B cell (primary cell): ENCODE results near the gene KCNJ14. TPM values are rescaled to one million over a fixed set of nuclear protein-coding genes. Genes with fewer than 3 reads are reported as not detected.

ENCODE experiments used
- ATAC-seq: fragments of 200-7000 bp; cut with Tn5 transposase; one replicate; pipeline ENCODE4 v1.10.0; 2021; ENCODE audit warnings: low read depth, mild to moderate bottlenecking, moderate number of reproducible peaks, moderate library complexity
- CTCF ChIA-PET: fragments of 350-600 bp; sonication (Branson Sonifier 250); formaldehyde crosslinking; loops from one replicate; lab custom pipeline; 2021; ENCODE audit warnings: antibody characterized with exemption, inconsistent platforms; lab: Charles Lee
- POLR2A ChIA-PET: fragments of 350-600 bp; sonication (Branson Sonifier 250); formaldehyde crosslinking; loops from one replicate; lab custom pipeline; 2021; ENCODE audit warnings: antibody characterized with exemption; lab: Charles Lee
- DNase-seq: peaks from one replicate; pipeline ENCODE4 v3.0.0; 2013
- H2AFZ ChIP-seq: 2 replicates; pipeline ENCODE4 v1.6.1; 2012; ENCODE audit warnings: mild to moderate bottlenecking, low read depth, low read length; ENCODE audit not compliant: insufficient read depth, poor library complexity, severe bottlenecking
- H3K27ac ChIP-seq, 2 donors: 1 replicate in 1 of 2; 2 replicates in 1 of 2; pipeline ENCODE4 v1.5.1; 2012 to 2013; ENCODE audit warnings: low read length in 2 of 2, mild to moderate bottlenecking in 2 of 2, moderate library complexity in 1 of 2
- H3K27me3 ChIP-seq, 4 experiments: fragments of 200-600 bp in 1 of 4; sonication (generic) in 1 of 4; replicated peaks in 1 of 4; 1 replicate in 2 of 4; 2 replicates in 2 of 4; pipeline versions ENCODE4 v1.6.1 to v1.7.0; 2013 to 2016; ENCODE audit warnings: low read length in 3 of 4, mild to moderate bottlenecking in 2 of 4, mixed read lengths in 1 of 4, moderate library complexity in 1 of 4; ENCODE audit not compliant: insufficient read depth in 4 of 4, control insufficient read depth in 3 of 4; ENCODE audit errors: control extremely low read depth in 1 of 4
- H3K36me3 ChIP-seq, 2 experiments: replicated peaks in 1 of 2; 1 replicate in 1 of 2; 2 replicates in 1 of 2; pipeline versions ENCODE4 v1.6.1 to v1.7.1; 2013; ENCODE audit warnings: low read length in 1 of 2; ENCODE audit not compliant: insufficient read depth in 2 of 2, control insufficient read depth in 1 of 2; ENCODE audit errors: control extremely low read depth in 1 of 2, extremely low read depth in 1 of 2
- H3K4me1 ChIP-seq, 2 donors: fragments of 200-600 bp in 1 of 2; sonication (generic) in 1 of 2; 1 replicate in 1 of 2; 2 replicates in 1 of 2; pipeline versions ENCODE4 v1.5.1 to v1.6.1; 2013 to 2017; ENCODE audit warnings: low read length in 2 of 2; ENCODE audit not compliant: control insufficient read depth in 2 of 2, insufficient read depth in 2 of 2
- H3K4me2 ChIP-seq: replicated peaks from 2 replicates; pipeline ENCODE3; 2012; ENCODE audit warnings: mild to moderate bottlenecking, low read depth, low read length; ENCODE audit not compliant: poor library complexity, severe bottlenecking
- H3K4me3 ChIP-seq, 5 experiments: fragments of 200-600 bp in 1 of 5; sonication (generic) in 1 of 5; 1 replicate in 3 of 5; 2 replicates in 2 of 5; pipeline versions ENCODE4 v1.5.1 to v1.7.0; 2011 to 2016; ENCODE audit warnings: low read length in 4 of 5, mild to moderate bottlenecking in 4 of 5, low read depth in 2 of 5, control low read depth in 1 of 5, moderate library complexity in 1 of 5; ENCODE audit not compliant: insufficient read depth in 1 of 5; ENCODE audit errors: control extremely low read depth in 1 of 5, extremely low read depth in 1 of 5
- H3K79me2 ChIP-seq: fragments of 200-600 bp; sonication (generic); one replicate; pipeline ENCODE4 v1.6.0; 2016; ENCODE audit warnings: low read length; ENCODE audit not compliant: control insufficient read depth, insufficient read depth
- H3K9ac ChIP-seq: fragments of 200-600 bp; sonication (generic); 2 replicates; pipeline ENCODE4 v1.6.1; 2017; ENCODE audit warnings: mild to moderate bottlenecking, low read length, moderate library complexity
- H3K9me3 ChIP-seq, 3 donors: one replicate each; pipeline versions ENCODE4 v1.6.1 to v1.7.1; 2013; ENCODE audit warnings: low read length in 2 of 3; ENCODE audit not compliant: control insufficient read depth in 2 of 3, insufficient read depth in 1 of 3; ENCODE audit errors: control extremely low read depth in 1 of 3
- H4K20me1 ChIP-seq: 2 replicates; pipeline ENCODE4 v1.6.0; 2012; ENCODE audit warnings: mild to moderate bottlenecking, low read length; ENCODE audit not compliant: insufficient read depth, control insufficient read depth, poor library complexity, severe bottlenecking
- H3K27ac Mint-ChIP-seq: one replicate; pipeline ENCODE4 v1.8.0; 2021; ENCODE audit warnings: mixed read lengths
- H3K27me3 Mint-ChIP-seq: one replicate; pipeline ENCODE4 v1.8.0; 2021; ENCODE audit warnings: mixed read lengths
- H3K4me1 Mint-ChIP-seq: one replicate; pipeline ENCODE4 v1.8.0; 2021; ENCODE audit warnings: mixed read lengths
- H3K4me3 Mint-ChIP-seq: one replicate; pipeline ENCODE4 v1.8.0; 2021; ENCODE audit warnings: mixed read lengths
- H3K9me3 Mint-ChIP-seq: one replicate; pipeline ENCODE4 v1.8.0; 2022; ENCODE audit warnings: mixed read lengths; ENCODE audit not compliant: insufficient read depth
- CTCF ChIP-seq: fragments of 200-600 bp; IDR thresholded peaks from one replicate; pipeline ENCODE4 v1.8.0; 2022; ENCODE audit warnings: antibody characterized with exemption, mild to moderate bottlenecking
- EZH2 ChIP-seq: IDR thresholded peaks from 2 replicates; pipeline ENCODE4 v1.6.1; 2012; ENCODE audit warnings: borderline replicate concordance, low read depth, mild to moderate bottlenecking, moderate library complexity, low read length; ENCODE audit not compliant: insufficient read depth, poor library complexity, severe bottlenecking
- WGBS: methylation state at CpG from one replicate; pipeline ENCODE4 v1.1.5; 2013; ENCODE audit warnings: missing lambda C conversion rate; ENCODE audit not compliant: insufficient coverage; 5-methylcytosine and 5-hydroxymethylcytosine counted together
- intact Hi-C: fragments of 100-400 bp; cut with micrococcal nuclease; formaldehyde crosslinking; loops from one replicate; pipeline ENCODE4 v1.10.0; 2022
- polyA plus RNA-seq: library from polyadenylated mRNA; depleted of rRNA; stranded (reverse); fragments of >200 nt; gene quantifications from 2 replicates; pipeline ENCODE4 v1.2.3, GENCODE V29; 2012
- total RNA-seq, 2 donors: library from RNA; stranded (reverse); fragments of 120-200 nt in 1 of 2; gene quantifications; 1 replicate in 1 of 2; 2 replicates in 1 of 2; pipeline versions ENCODE4 v1.2.3 to v1.2.4, GENCODE V29; 2013 to 2022

KCNJ14 gene
- total and polyA plus RNA-seq, 2 donors (not counting 1 experiment from before 2014, with no cell fraction given): 1.5 to 2.3 TPM

GRCh38 chr19:48493718-48494401 is 38.5 kb downstream of the KCNJ14 start:
- Histone ChIP-seq H3K4me3 (peak overlapping the region in 4 of 5 experiments; percentile 22 to 56 (median 48)), H4K20me1 (peaks cover 6% of the 10 kb centered on the region), H3K4me2 (peak overlapping the region; percentile 91), H3K9me3 (peaks cover 0 to 34% (median 0%) of the 10 kb centered on the region in 3 donors), H3K4me1 (peaks cover 54 to 57% of the 10 kb centered on the region in 2 donors), H3K79me2 (no peaks in the 10 kb centered on the region), H3K27me3 (peaks cover 0 to 62% (median 29%) of the 10 kb centered on the region in 4 experiments), H3K27ac (no peak overlapping the region), H3K9ac (peak overlapping the region; percentile 53), H3K36me3 (no peaks in the 10 kb centered on the region), H2AFZ (peak overlapping the region; percentile 69)
- CTCF ChIA-PET: interaction anchor here (0.6 to 3.0 kb wide), 4 partner anchors 12 to 102 kb away, joined by 3 to 12 read pairs (median 4); partner anchors contain the start of gene GRWD1
- Mint-ChIP-seq H3K4me3 (peak overlapping the region; percentile 80), H3K4me1 (peaks cover 35% of the 10 kb centered on the region), H3K27ac (peak overlapping the region; percentile 32), H3K9me3 (no peaks in the 10 kb centered on the region), H3K27me3 (peaks cover 33% of the 10 kb centered on the region)
- ATAC-seq: no peak
- no peak for DNase-seq
- 6% methylated on average over 70 of the region's 70 CpGs for WGBS
- intact Hi-C loops: loop anchor here (1.0 to 10.0 kb wide), 2 partner anchors 8 to 99 kb away; partner anchors contain the start of genes GRIN2D and KDELR1
- TF ChIP-seq CTCF (no peak), EZH2 (no peak)
- POLR2A ChIA-PET: interaction anchor here (0.6 to 1.6 kb wide), 3 partner anchors 9 to 125 kb away, joined by 3 to 5 read pairs (median 4); partner anchors contain the start of genes RPL18 and SPHK2

- H3K4me2 ChIP-seq: no peak overlapping the region
- no peak overlapping the region for H3K4me3 ChIP-seq
- H3K27me3 Mint-ChIP-seq: peaks cover 33% of the 10 kb centered on the region
- peak overlapping the region; percentile 44 for H3K4me3 Mint-ChIP-seq
- no peak overlapping the region for H2AFZ ChIP-seq
- H3K27ac ChIP-seq: no peak overlapping the region
- POLR2A ChIA-PET: interaction anchor here (0.7 kb wide), 1 partner anchor 470 kb away, joined by 4 read pairs; no protein-coding TSS in a partner anchor
- CTCF ChIA-PET: interaction anchor here (2.5 kb wide), 1 partner anchor 89 kb away, joined by 8 read pairs; no protein-coding TSS in a partner anchor
- peaks cover 6% of the 10 kb centered on the region for H4K20me1 ChIP-seq
- H3K4me1 ChIP-seq: peaks cover 47 to 49% of the 10 kb centered on the region in 2 donors
- TF ChIP-seq EZH2: no peak
- TF ChIP-seq CTCF: no peak
- H3K27me3 ChIP-seq: peaks cover 0 to 72% (median 32%) of the 10 kb centered on the region in 4 experiments
- DNase-seq (no peak), ATAC-seq (no peak)
- H3K27ac Mint-ChIP-seq: no peak overlapping the region
- intact Hi-C loops: loop anchor here (10.0 kb wide), 1 partner anchor 101 kb away; the partner anchor contains the start of genes GRIN2D and KDELR1
- peaks cover 0 to 34% (median 0%) of the 10 kb centered on the region in 3 donors for H3K9me3 ChIP-seq
- no peaks in the 10 kb centered on the region for H3K79me2 ChIP-seq
- H3K4me1 Mint-ChIP-seq: peaks cover 29% of the 10 kb centered on the region
- H3K9me3 Mint-ChIP-seq: no peaks in the 10 kb centered on the region
- 77% methylated on average over 4 of the region's 6 CpGs for WGBS
- no peak overlapping the region for H3K9ac ChIP-seq
- no peaks in the 10 kb centered on the region for H3K36me3 ChIP-seq
Measured at GRCh38 chr19:48495396-48495795, 40.0 kb downstream of the KCNJ14 start.
